IgD-negative memory B cell (primary cell): ENCODE results near the gene MTG2. TPM values are rescaled to one million over a fixed set of nuclear protein-coding genes. Genes with fewer than 3 reads are reported as not detected.

Experiments used
- H3K27ac Mint-ChIP-seq, 3 donors: one replicate each; pipeline ENCODE4 v1.8.0; 2020 to 2022; ENCODE audit warnings: mild to moderate bottlenecking in 3 of 3, mixed read lengths in 3 of 3, moderate library complexity in 1 of 3
- H3K27me3 Mint-ChIP-seq: one replicate; pipeline ENCODE4 v1.8.0; 2021; ENCODE audit warnings: mixed read lengths
- H3K36me3 Mint-ChIP-seq: one replicate; pipeline ENCODE4 v1.8.0; 2020; ENCODE audit warnings: mild to moderate bottlenecking, mixed read lengths
- H3K4me1 Mint-ChIP-seq, 3 donors: one replicate each; pipeline ENCODE4 v1.8.0; 2020 to 2022; ENCODE audit warnings: mixed read lengths in 3 of 3, mild to moderate bottlenecking in 1 of 3
- H3K4me3 Mint-ChIP-seq, 4 donors: one replicate each; pipeline ENCODE4 v1.8.0; 2020 to 2022; ENCODE audit warnings: mild to moderate bottlenecking in 4 of 4, mixed read lengths in 4 of 4, moderate library complexity in 3 of 4
- H3K9me3 Mint-ChIP-seq, 3 donors: one replicate each; pipeline ENCODE4 v1.8.0; 2020 to 2021; ENCODE audit warnings: mixed read lengths in 3 of 3, mild to moderate bottlenecking in 1 of 3
- polyA plus RNA-seq: library from polyadenylated mRNA; unstranded; fragments of 300-500 nt; fragmentation: Illumina TruSeq; gene quantifications from one replicate; pipeline ENCODE4 v1.2.3, GENCODE V29; 2021

MTG2 gene
- polyA plus RNA-seq, 1 donor from 2014 or later, result 26.2 TPM

- Mint-ChIP-seq H3K9me3 (no peaks in the 10 kb centered on the region), H3K4me3 (peak overlapping the region in 1 of 4 donors; percentile 39), H3K4me1 (peaks cover 9 to 18% (median 10%) of the 10 kb centered on the region in 3 donors), H3K36me3 (peaks cover 2% of the 10 kb centered on the region), H3K27ac (peak overlapping the region in 1 of 3 donors; percentile 73), H3K27me3 (no peaks in the 10 kb centered on the region)
These were observed 66.2 kb downstream of the MTG2 start for GRCh38 chr20:62248890-62249560.

GRCh38 chr20:62252342-62252966, 69.6 kb downstream of the MTG2 start:
- peak overlapping the region in 1 of 3 donors; percentile 87 for H3K27ac Mint-ChIP-seq
- H3K4me3 Mint-ChIP-seq, result no peak overlapping the region
- no peaks in the 10 kb centered on the region for H3K27me3 Mint-ChIP-seq
- H3K9me3 Mint-ChIP-seq, result no peaks in the 10 kb centered on the region
- H3K36me3 Mint-ChIP-seq, result peaks cover 2% of the 10 kb centered on the region
- H3K4me1 Mint-ChIP-seq, result peaks cover 9 to 18% (median 10%) of the 10 kb centered on the region in 3 donors

Other genes starting within 250 kb of the MTG2 start
- 3.4 TPM for gene TAF4, start 117.1 kb upstream of the MTG2 start, polyA plus RNA-seq
- gene LSM14B, start 60.6 kb upstream of the MTG2 start, polyA plus RNA-seq, result 0.98 TPM
- gene PSMA7, start 39.6 kb upstream of the MTG2 start, polyA plus RNA-seq, result 428 TPM
- gene SS18L1, start 39.3 kb upstream of the MTG2 start, polyA plus RNA-seq, result 1.4 TPM
- gene HRH3, start 37.2 kb downstream of the MTG2 start, polyA plus RNA-seq, result not detected
- gene OSBPL2, start 55.5 kb downstream of the MTG2 start, polyA plus RNA-seq, result 25.6 TPM
- gene ADRM1, start 120.0 kb downstream of the MTG2 start, polyA plus RNA-seq, result 149 TPM
- 10.1 TPM for gene LAMA5, start 184.3 kb downstream of the MTG2 start, polyA plus RNA-seq
- 3,148 TPM for gene RPS21, start 204.1 kb downstream of the MTG2 start, polyA plus RNA-seq
- 1.1 TPM for gene CABLES2, start 224.3 kb downstream of the MTG2 start, polyA plus RNA-seq
- not detected for gene RBBP8NL, start 244.5 kb downstream of the MTG2 start, polyA plus RNA-seq